ENCODE measurements around the gene CELF1. TPM values are rescaled to one million over a fixed set of nuclear protein-coding genes. Genes with fewer than 3 reads are reported as not detected.

CELF1 gene
- total and polyA plus RNA-seq, 10 of the 15 experiments (the other 5 are each of a cell fraction or from before 2014, with no cell fraction given) = 35.3 to 128 (median 85.7) TPM

GRCh38 chr11:47501101-47501500, 51.8 kb downstream of the CELF1 start:
- Histone ChIP-seq H3K9ac (ENCODE audit: control insufficient read depth, insufficient read depth, low read length) (no peak overlapping the region), H4K20me1 (ENCODE audit: control insufficient read depth, insufficient read depth) (no peaks in the 10 kb centered on the region), H3K27me3 (replicated peaks in 1 of 2; ENCODE audit: control insufficient read depth in 2 of 2, insufficient read depth in 2 of 2, low read length in 1 of 2) (no peaks in the 10 kb centered on the region), H3K9me3 (replicated peaks; ENCODE audit: control insufficient read depth, insufficient read depth, low read length) (no peaks in the 10 kb centered on the region), H3K36me3 (ENCODE audit: control insufficient read depth in 2 of 2, insufficient read depth in 2 of 2, low read length in 1 of 2) (peaks cover 2 to 24% of the 10 kb centered on the region in 2 experiments), H3K27ac (ENCODE audit: control insufficient read depth, insufficient read depth) (0 out of 2 replicates have a peak overlapping the region, but pooled peaks have one; percentile 11), H3K79me2 (ENCODE audit: control insufficient read depth, insufficient read depth, low read length) (peaks cover 89% of the 10 kb centered on the region), H3K4me2 (ENCODE audit: control insufficient read depth, insufficient read depth) (peak overlapping the region; percentile 38; the same call in 1 of the 2 replicates), H3K4me1 (ENCODE audit: control insufficient read depth, insufficient read depth, low read length) (peaks cover 54% of the 10 kb centered on the region), H3K4me3 (no peak overlapping the region), H2AFZ (ENCODE audit: control insufficient read depth, low read depth, low read length) (no peak overlapping the region)
- BruUV-seq (replicated peaks) = no TSS peak
- 88% methylated on average over 5 of the region's 5 CpGs for WGBS (ENCODE audit: insufficient coverage, insufficient replicate concordance, low lambda C conversion rate, missing lambda C conversion rate)
- intact Hi-C loops (cut with micrococcal nuclease; ENCODE audit: unreplicated experiment) (no loop called here), in situ Hi-C loops (cut with MboI) (no loop called here)
- RAD21 ChIA-PET (ENCODE audit: unreplicated experiment) = no interaction called here
- FAIRE-seq (no peak), DNase-seq (ENCODE audit: low read depth, low spot score) (no peak), ATAC-seq (no peak)
- POLR2A ChIA-PET = interaction anchor here (1.0 to 1.6 kb wide), 4 partner anchors 9 to 48 kb away, joined by 3 to 5 read pairs (median 4); no protein-coding TSS in a partner anchor
- CTCF ChIA-PET = interaction anchor here (0.5 to 1.4 kb wide), 5 partner anchors 10 to 419 kb away, joined by 3 to 5 read pairs (median 3); no protein-coding TSS in a partner anchor
- SMC1A ChIA-PET (ENCODE audit: uncharacterized antibody, unreplicated experiment) = interaction anchor here (1.1 to 4.5 kb wide), 5 partner anchors 8 to 21 kb away, joined by 3 to 21 read pairs (median 19); no protein-coding TSS in a partner anchor
- no peak for TF ChIP-seq CHD1 (IDR thresholded peaks at IDR 0.05; ENCODE audit: low read depth, low read length)
- no peak for TF ChIP-seq SREBF1 (IDR thresholded peaks at IDR 0.05; ENCODE audit: low read length)
- TF ChIP-seq CUX1 (IDR thresholded peaks at IDR 0.05; ENCODE audit: insufficient replicate concordance, low read depth, low read length) = no peak
- no peak for TF ChIP-seq NKRF (conservative IDR thresholded peaks at IDR 0.05)
- no peak for TF ChIP-seq RELA (IDR thresholded peaks at IDR 0.05; ENCODE audit: borderline replicate concordance, partially characterized antibody)
- no peak for TF ChIP-seq KDM1A (IDR thresholded peaks at IDR 0.05; ENCODE audit: borderline replicate concordance)
- TF ChIP-seq YY1 (IDR thresholded peaks at IDR 0.05; ENCODE audit: low read depth, low read length) = no peak
- TF ChIP-seq ZBTB4 (CRISPR knock-in tag; IDR thresholded peaks at IDR 0.05) = no peak
- TF ChIP-seq ZNF687 (IDR thresholded peaks at IDR 0.05) = no peak
